Mesenchymal stem cell (in vitro differentiated cells and primary cell): Measurements from ENCODE around the gene SH2D5.

Experiments
- DNase-seq: peaks from one replicate; pipeline ENCODE4 v3.0.0-alpha.2; 2013
- H2AFZ ChIP-seq: one replicate; pipeline ENCODE4 v1.6.1; 2013; ENCODE audit warnings: low read depth, mild to moderate bottlenecking, control low read depth, inconsistent platforms, low read length, moderate library complexity
- H2AK5ac ChIP-seq: 2 replicates; pipeline ENCODE4 v1.6.1; 2013; ENCODE audit warnings: low read length, moderate library complexity, mild to moderate bottlenecking, inconsistent platforms; ENCODE audit not compliant: severe bottlenecking
- H2BK120ac ChIP-seq: one replicate; pipeline ENCODE4 v1.6.1; 2013; ENCODE audit warnings: low read depth, mild to moderate bottlenecking, inconsistent platforms, low read length, moderate library complexity
- H2BK12ac ChIP-seq, 2 experiments: one replicate each; pipeline ENCODE4 v1.6.1; 2013; ENCODE audit warnings: inconsistent platforms in 2 of 2, low read length in 2 of 2, mild to moderate bottlenecking in 2 of 2, moderate library complexity in 2 of 2, control low read depth in 1 of 2
- H2BK15ac ChIP-seq: one replicate; pipeline ENCODE4 v1.6.1; 2013; ENCODE audit warnings: mild to moderate bottlenecking, low read depth, inconsistent platforms; ENCODE audit not compliant: poor library complexity, severe bottlenecking
- H2BK5ac ChIP-seq: 2 replicates; pipeline ENCODE4 v1.6.1; 2013; ENCODE audit warnings: low read depth, mild to moderate bottlenecking, low read length, control low read depth, inconsistent platforms; ENCODE audit not compliant: poor library complexity, severe bottlenecking
- H3K14ac ChIP-seq, 2 experiments: one replicate each; pipeline ENCODE4 v1.6.1; 2013; ENCODE audit warnings: inconsistent platforms in 2 of 2, low read length in 2 of 2, control low read depth in 1 of 2, mild to moderate bottlenecking in 1 of 2, moderate library complexity in 1 of 2
- H3K18ac ChIP-seq, 2 experiments: one replicate each; pipeline ENCODE4 v1.6.1; 2013; ENCODE audit warnings: inconsistent platforms in 2 of 2, low read length in 2 of 2, control low read depth in 1 of 2, low read depth in 1 of 2, mild to moderate bottlenecking in 1 of 2
- H3K23ac ChIP-seq, 2 experiments: one replicate each; pipeline ENCODE4 v1.6.1; 2013; ENCODE audit warnings: inconsistent platforms in 2 of 2, low read length in 2 of 2, mild to moderate bottlenecking in 2 of 2, moderate library complexity in 2 of 2, control low read depth in 1 of 2
- H3K27ac ChIP-seq: 2 replicates; pipeline ENCODE4 v1.5.1; 2013; ENCODE audit warnings: mild to moderate bottlenecking, moderate library complexity, low read length, control low read depth, inconsistent platforms; ENCODE audit not compliant: poor library complexity, severe bottlenecking
- H3K27me3 ChIP-seq, 2 experiments: 2 replicates each; pipeline versions ENCODE4 v1.6.1 to v1.7.0; 2013; ENCODE audit warnings: low read length in 2 of 2, mild to moderate bottlenecking in 2 of 2, moderate library complexity in 2 of 2, control low read depth in 1 of 2, inconsistent platforms in 1 of 2; ENCODE audit not compliant: control insufficient read depth in 1 of 2, insufficient read depth in 1 of 2
- H3K36me3 ChIP-seq, 2 experiments: 2 replicates each; pipeline versions ENCODE4 v1.6.1 to v1.7.0; 2013; ENCODE audit warnings: low read length in 2 of 2, control low read depth in 1 of 2, inconsistent platforms in 1 of 2, low read depth in 1 of 2, mild to moderate bottlenecking in 1 of 2; ENCODE audit not compliant: insufficient read depth in 2 of 2, control insufficient read depth in 1 of 2
- H3K4ac ChIP-seq, 2 experiments: one replicate each; pipeline ENCODE4 v1.6.1; 2013; ENCODE audit warnings: inconsistent platforms in 2 of 2, low read length in 2 of 2, mild to moderate bottlenecking in 2 of 2, moderate library complexity in 2 of 2, control low read depth in 1 of 2, low read depth in 1 of 2
- H3K4me1 ChIP-seq: 2 replicates; pipeline ENCODE4 v1.6.1; 2013; ENCODE audit warnings: low read depth, low read length, control low read depth; ENCODE audit not compliant: control insufficient read depth, insufficient read depth
- H3K4me2 ChIP-seq: 2 replicates; pipeline ENCODE4 v1.6.1; 2013; ENCODE audit warnings: low read length, mild to moderate bottlenecking, inconsistent platforms; ENCODE audit not compliant: poor library complexity, severe bottlenecking
- H3K4me3 ChIP-seq, 2 experiments: 2 replicates each; pipeline versions ENCODE4 v1.5.1 to v1.7.0; 2013; ENCODE audit warnings: low read length in 2 of 2, mild to moderate bottlenecking in 2 of 2, control low read depth in 1 of 2, low read depth in 1 of 2; ENCODE audit not compliant: insufficient read depth in 1 of 2
- H3K79me1 ChIP-seq: replicated peaks from 2 replicates; pipeline ENCODE4 v1.6.1; 2013; ENCODE audit warnings: mild to moderate bottlenecking, control low read depth, low read length, inconsistent platforms; ENCODE audit not compliant: poor library complexity, severe bottlenecking
- H3K9ac ChIP-seq: 2 replicates; pipeline ENCODE4 v1.7.0; 2013; ENCODE audit warnings: mild to moderate bottlenecking, low read length, moderate library complexity
- H3K9me3 ChIP-seq: 2 replicates; pipeline ENCODE4 v1.7.0; 2013; ENCODE audit warnings: mild to moderate bottlenecking, low read length; ENCODE audit not compliant: control insufficient read depth
- H4K8ac ChIP-seq: one replicate; pipeline ENCODE4 v1.6.1; 2013; ENCODE audit warnings: inconsistent platforms, mild to moderate bottlenecking, low read length, moderate library complexity
- H4K91ac ChIP-seq: one replicate; pipeline ENCODE4 v1.6.1; 2013; ENCODE audit warnings: mild to moderate bottlenecking, low read length, inconsistent platforms
- WGBS: methylation state at CpG from one replicate; pipeline ENCODE4 v1.1.7; 2013; ENCODE audit warnings: mixed read lengths; 5-methylcytosine and 5-hydroxymethylcytosine counted together

The SH2D5 gene

GRCh38 chr1:20709868-20710267 lies 22.6 kb downstream of the SH2D5 start:
- H3K4me1 ChIP-seq: peaks cover 21% of the 10 kb centered on the region
- 100% methylated on average over 3 of the region's 3 CpGs for WGBS
- no peak for DNase-seq

DNA sequence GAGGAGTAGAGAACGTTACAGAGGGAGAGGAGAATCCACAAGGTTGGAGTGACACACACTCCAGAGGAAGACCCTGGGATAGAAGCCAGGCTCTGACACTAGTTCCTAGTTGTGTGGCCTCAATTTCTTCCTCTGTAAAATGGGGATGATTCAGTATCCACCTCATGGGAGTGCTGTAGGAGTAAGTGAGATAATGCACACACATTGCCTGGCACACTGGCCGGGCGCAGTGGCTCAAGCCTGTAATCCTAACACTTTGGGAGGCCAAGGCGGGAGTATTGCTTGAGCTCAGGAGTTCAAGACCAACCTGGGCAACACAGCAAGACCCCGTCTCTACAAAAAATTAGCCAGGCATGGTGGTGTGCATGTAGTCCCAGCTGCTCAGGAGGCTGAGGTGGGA lies 23.6 kb downstream of the SH2D5 start:
- H3K4me1 ChIP-seq: peaks cover 21% of the 10 kb centered on the region
- no peak overlapping the region for H3K4me2 ChIP-seq
- H2AFZ ChIP-seq: no peak overlapping the region
- peaks cover 0 to 14% of the 10 kb centered on the region in 2 experiments for H3K27me3 ChIP-seq
- no peak overlapping the region for H2AK5ac ChIP-seq
- H2BK5ac ChIP-seq: no peak overlapping the region
- no peak overlapping the region for H4K91ac ChIP-seq
- H3K4me3 ChIP-seq: no peak overlapping the region
- no peaks in the 10 kb centered on the region for H3K9me3 ChIP-seq
- H3K14ac ChIP-seq: no peak overlapping the region
- H2BK120ac ChIP-seq: no peak overlapping the region
- no peak overlapping the region for H3K18ac ChIP-seq
- no peak overlapping the region for H4K8ac ChIP-seq
- H3K27ac ChIP-seq: no peak overlapping the region
- no peak overlapping the region for H3K9ac ChIP-seq
- no peak overlapping the region for H2BK12ac ChIP-seq
- WGBS: 83% methylated on average over 5 of the region's 5 CpGs
- no peak overlapping the region for H2BK15ac ChIP-seq
- H3K4ac ChIP-seq: no peak overlapping the region
- no peak overlapping the region for H3K23ac ChIP-seq
- DNase-seq: no peak
- peaks cover 0 to 11% of the 10 kb centered on the region in 2 experiments for H3K36me3 ChIP-seq
- no peaks in the 10 kb centered on the region for H3K79me1 ChIP-seq

More at GRCh38 chr1:20709868-20710267, 22.6 kb downstream of the SH2D5 start:
- H3K4me2 ChIP-seq: no peak overlapping the region
- H3K27ac ChIP-seq: no peak overlapping the region
- H3K9me3 ChIP-seq: no peaks in the 10 kb centered on the region
- H2AFZ ChIP-seq: no peak overlapping the region
- no peak overlapping the region for H3K18ac ChIP-seq
- no peak overlapping the region for H3K14ac ChIP-seq
- peaks cover 0 to 14% of the 10 kb centered on the region in 2 experiments for H3K27me3 ChIP-seq
- peaks cover 0 to 1% of the 10 kb centered on the region in 2 experiments for H3K36me3 ChIP-seq
- no peak overlapping the region for H3K23ac ChIP-seq
- H4K8ac ChIP-seq: no peak overlapping the region
- no peak overlapping the region for H3K4me3 ChIP-seq
- H2BK120ac ChIP-seq: no peak overlapping the region
- H4K91ac ChIP-seq: no peak overlapping the region
- H2BK15ac ChIP-seq: no peak overlapping the region
- H2AK5ac ChIP-seq: no peak overlapping the region
- no peak overlapping the region for H3K4ac ChIP-seq
- no peak overlapping the region for H2BK12ac ChIP-seq
- no peaks in the 10 kb centered on the region for H3K79me1 ChIP-seq
- H3K9ac ChIP-seq: no peak overlapping the region
- H2BK5ac ChIP-seq: no peak overlapping the region

- Histone ChIP-seq H3K36me3 (peaks cover 0 to 12% of the 10 kb centered on the region in 2 experiments), H4K8ac (no peak overlapping the region), H3K4me2 (no peak overlapping the region), H2AFZ (no peak overlapping the region), H3K14ac (no peak overlapping the region), H2AK5ac (no peak overlapping the region), H4K91ac (no peak overlapping the region), H2BK12ac (no peak overlapping the region), H3K27me3 (peaks cover 0 to 14% of the 10 kb centered on the region in 2 experiments), H2BK5ac (no peak overlapping the region), H3K9ac (no peak overlapping the region), H3K4ac (no peak overlapping the region), H3K23ac (no peak overlapping the region), H3K4me1 (peaks cover 21% of the 10 kb centered on the region), H3K9me3 (no peaks in the 10 kb centered on the region), H2BK15ac (no peak overlapping the region), H3K18ac (no peak overlapping the region), H3K4me3 (no peak overlapping the region), H2BK120ac (no peak overlapping the region), H3K27ac (no peak overlapping the region), H3K79me1 (no peaks in the 10 kb centered on the region)
- DNase-seq: no peak
- WGBS: 93% methylated on average over 6 of the region's 6 CpGs
Observed at GRCh38 chr1:20708057-20708456, 24.4 kb downstream of the SH2D5 start.

GRCh38 chr1:20706841-20707240 lies 25.7 kb downstream of the SH2D5 start:
- DNase-seq: no peak
- WGBS: 50% methylated on average over 4 of the region's 5 CpGs
- no peak overlapping the region for H2AK5ac ChIP-seq

More at GRCh38 chr1:20706841-20707240, 25.7 kb downstream of the SH2D5 start:
- no peak overlapping the region for H4K8ac ChIP-seq
- no peak overlapping the region for H3K18ac ChIP-seq
- no peak overlapping the region for H3K23ac ChIP-seq
- H2BK12ac ChIP-seq: no peak overlapping the region
- no peak overlapping the region for H2AFZ ChIP-seq
- H3K4me1 ChIP-seq: peaks cover 17% of the 10 kb centered on the region
- H3K9ac ChIP-seq: no peak overlapping the region
- H2BK15ac ChIP-seq: no peak overlapping the region
- H3K4ac ChIP-seq: no peak overlapping the region
- H3K14ac ChIP-seq: no peak overlapping the region
- peaks cover 0 to 19% of the 10 kb centered on the region in 2 experiments for H3K27me3 ChIP-seq
- no peaks in the 10 kb centered on the region for H3K79me1 ChIP-seq
- H2BK5ac ChIP-seq: no peak overlapping the region
- H3K9me3 ChIP-seq: no peaks in the 10 kb centered on the region
- H3K36me3 ChIP-seq: peaks cover 0 to 12% of the 10 kb centered on the region in 2 experiments
- no peak overlapping the region for H4K91ac ChIP-seq
- no peak overlapping the region for H2BK120ac ChIP-seq
- no peak overlapping the region for H3K4me3 ChIP-seq
- H3K4me2 ChIP-seq: no peak overlapping the region
- no peak overlapping the region for H3K27ac ChIP-seq
